GM13977 (cell line): ENCODE measurements around the gene XCR1.

Experiments
- DNase-seq: peaks from one replicate; pipeline ENCODE4 v3.0.0; 2012; ENCODE audit warnings: low spot score
- CTCF ChIP-seq: IDR thresholded peaks from 2 replicates; pipeline ENCODE4 v1.5.1; 2012; ENCODE audit warnings: mild to moderate bottlenecking, control low read depth; ENCODE audit not compliant: insufficient read depth; ENCODE audit errors: extremely low read depth, missing control alignments
- in situ Hi-C: fragments of 300-500 bp; cut with MboI; formaldehyde crosslinking; loops from one replicate; pipeline ENCODE4 v1.12.0; 2022; ENCODE audit warnings: low sequenced_read_pairs, low pct_unique_long_range_greater_than_20kb, mixed read lengths, inconsistent platforms; ENCODE audit not compliant: unreplicated experiment

The XCR1 gene

DNA sequence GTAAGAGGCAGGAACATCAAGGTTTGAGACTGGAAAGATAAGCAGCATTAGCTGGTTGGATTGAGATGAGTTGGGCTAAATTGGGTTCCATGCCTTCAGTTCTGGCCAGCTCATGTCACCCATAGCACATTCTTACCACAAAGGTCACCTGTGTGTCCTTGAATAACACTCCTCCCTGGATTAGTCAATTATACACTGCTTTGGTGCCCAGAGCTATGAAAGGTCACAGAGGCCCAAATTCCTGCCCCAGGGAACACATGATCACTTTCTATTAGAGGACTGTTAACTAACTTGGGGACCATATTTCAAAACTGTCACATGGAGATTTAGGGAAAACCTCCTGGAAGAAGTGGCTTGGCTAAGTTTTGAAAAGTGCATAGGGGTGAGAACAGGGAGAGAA, 40.1 kb upstream of the XCR1 start:
- in situ Hi-C loops: no loop called here
- no peak for TF ChIP-seq CTCF
- DNase-seq: no peak

GRCh38 chr3:46065750-46066256, 38.5 kb upstream of the XCR1 start:
- TF ChIP-seq CTCF: no peak
- no peak for DNase-seq
- in situ Hi-C loops: no loop called here

DNA sequence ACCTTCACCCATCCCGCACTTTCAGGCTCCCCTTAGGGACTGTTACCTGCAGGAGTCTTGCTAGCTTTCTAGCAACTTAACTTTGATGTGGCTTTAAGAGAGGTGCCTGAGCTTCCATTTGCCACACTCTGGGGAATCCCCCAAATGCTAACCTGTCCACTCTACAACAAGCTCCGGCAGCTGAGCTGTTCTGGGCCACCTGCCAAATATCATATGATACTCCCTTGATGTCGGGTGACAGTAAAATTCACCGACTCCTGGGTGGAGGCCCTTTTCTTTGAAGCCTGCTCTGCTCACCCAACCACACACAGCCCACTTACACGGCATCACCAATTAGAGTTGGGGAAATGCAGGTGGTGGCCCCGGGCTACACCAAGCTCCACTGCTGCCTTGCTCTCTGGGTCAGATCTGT, 38.0 kb upstream of the XCR1 start:
- in situ Hi-C loops: no loop called here
- peak; percentile 38 for DNase-seq
- TF ChIP-seq CTCF: no peak

- in situ Hi-C loops: no loop called here
- no peak for DNase-seq
- TF ChIP-seq CTCF: no peak
These were observed 35.4 kb upstream of the XCR1 start for GRCh38 chr3:46062679-46063078.

DNA sequence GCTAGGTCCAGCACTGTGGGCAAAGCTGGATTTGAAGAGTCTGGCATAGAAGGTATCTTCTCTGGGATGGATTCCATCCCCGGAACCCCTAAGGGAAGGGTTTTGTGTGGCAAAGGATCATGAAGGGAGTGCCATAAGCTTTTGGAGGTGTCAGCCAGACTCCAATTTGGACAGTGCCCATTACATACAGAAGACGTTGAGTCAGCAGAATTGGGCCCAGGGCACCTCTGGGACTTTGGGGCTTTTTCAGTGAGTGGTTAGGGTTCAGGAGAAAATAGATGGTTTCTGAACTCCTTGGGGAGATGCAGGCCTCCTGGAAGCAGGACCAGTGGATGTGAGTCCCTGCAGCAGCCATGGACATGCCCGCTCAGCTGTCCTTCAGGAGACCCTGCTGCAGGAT, 34.6 kb upstream of the XCR1 start:
- in situ Hi-C loops: no loop called here
- no peak for DNase-seq
- no peak for TF ChIP-seq CTCF

GRCh38 chr3:46061108-46061720, 33.9 kb upstream of the XCR1 start:
- no peak for DNase-seq
- in situ Hi-C loops: no loop called here
- TF ChIP-seq CTCF: no peak
